HG02840 (cell line): ENCODE results near the gene LCE1C.

Experiments used
- ATAC-seq: cut with Tn5 transposase; IDR thresholded peaks from one replicate; pipeline ENCODE4 v1.9.1; 2021; ENCODE audit warnings: mild to moderate bottlenecking, moderate library complexity, moderate number of reproducible peaks; ENCODE audit not compliant: unreplicated experiment, low FRiP score

LCE1C gene

GRCh38 chr1:152760551-152761190 lies 45.8 kb downstream of the LCE1C start:
- no peak for ATAC-seq

DNA sequence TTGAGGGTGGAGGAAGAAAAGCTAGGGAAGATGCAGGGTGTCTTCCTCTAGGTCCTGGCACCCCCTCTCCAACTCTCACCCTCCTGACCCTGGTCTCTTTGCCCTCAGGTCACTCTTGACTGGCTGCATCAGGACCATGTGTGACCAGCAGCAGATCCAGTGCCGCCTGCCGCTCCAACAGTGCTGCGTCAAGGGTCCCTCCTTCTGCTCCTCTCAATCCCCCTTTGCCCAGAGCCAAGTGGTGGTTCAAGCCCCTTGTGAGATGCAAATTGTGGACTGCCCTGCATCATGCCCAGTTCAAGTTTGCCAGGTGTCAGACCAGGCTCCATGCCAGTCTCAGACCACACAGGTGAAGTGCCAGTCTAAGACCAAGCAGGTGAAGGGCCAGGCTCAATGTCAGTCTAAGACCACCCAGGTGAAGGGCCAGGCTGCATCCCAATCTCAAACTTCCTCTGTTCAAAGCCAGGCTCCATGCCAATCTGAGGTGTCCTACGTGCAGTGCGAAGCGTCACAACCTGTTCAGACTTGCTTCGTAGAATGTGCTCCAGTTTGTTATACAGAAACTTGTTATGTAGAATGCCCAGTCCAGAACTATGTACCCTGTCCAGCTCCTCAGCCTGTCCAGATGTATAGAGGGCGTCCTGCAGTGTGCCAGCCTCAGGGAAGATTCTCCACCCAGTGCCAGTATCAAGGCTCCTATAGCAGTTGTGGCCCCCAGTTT lies 46.8 kb downstream of the LCE1C start:
- ATAC-seq: no peak

DNA sequence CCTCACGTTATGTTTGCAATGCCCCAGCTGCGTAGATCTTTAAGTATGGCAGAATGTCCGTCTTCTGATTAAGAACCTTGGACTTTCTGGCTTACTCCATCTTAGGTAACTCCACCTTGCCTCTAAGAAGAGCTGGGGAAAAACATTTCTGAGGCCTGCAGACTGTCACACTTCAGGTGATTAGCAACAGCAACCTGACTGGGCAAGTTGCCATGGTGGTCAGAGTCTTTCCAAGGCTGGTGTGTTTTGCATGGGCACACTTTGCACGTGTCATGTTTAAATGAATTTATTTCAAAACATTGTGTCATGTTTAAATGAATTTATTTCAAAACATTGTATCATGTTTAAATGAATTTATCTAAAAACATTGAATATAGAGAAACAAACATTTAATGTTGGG lies 47.8 kb downstream of the LCE1C start:
- no peak for ATAC-seq

GRCh38 chr1:152757747-152758146 lies 48.7 kb downstream of the LCE1C start, which contains the start of gene KPRP:
Gene KPRP, plus strand, starts transcription at chr1:152758025. Its CDS starts 1,564 bp downstream, at chr1:152759589.
- no peak for ATAC-seq

GRCh38 chr1:152756872-152757271 lies 49.6 kb downstream of the LCE1C start:
- no peak for ATAC-seq
